Activated CD4-positive, alpha-beta T cell treated with anti-CD3 and anti-CD28 coated beads, Interleukin-2, amount 50 U/mL, for 16 hours (primary cell): ENCODE measurements around the gene CXCL10.
"Not testable (repeated sequence)": the region's sequence is repeated elsewhere in the genome, so short reads cannot be mapped to it uniquely, and the experiment has no call there.

Source experiments
- DNase-seq: peaks from one replicate; pipeline ENCODE4 v3.0.0-alpha.2; 2020

CXCL10 gene

GRCh38 chr4:76023389-76023788 lies at the start of gene CXCL10:
TSS of gene CXCL10 (minus strand) at chr4:76023497. CDS start at chr4:76023431, 66 bp downstream.
- peak; percentile 65 for DNase-seq

DNA sequence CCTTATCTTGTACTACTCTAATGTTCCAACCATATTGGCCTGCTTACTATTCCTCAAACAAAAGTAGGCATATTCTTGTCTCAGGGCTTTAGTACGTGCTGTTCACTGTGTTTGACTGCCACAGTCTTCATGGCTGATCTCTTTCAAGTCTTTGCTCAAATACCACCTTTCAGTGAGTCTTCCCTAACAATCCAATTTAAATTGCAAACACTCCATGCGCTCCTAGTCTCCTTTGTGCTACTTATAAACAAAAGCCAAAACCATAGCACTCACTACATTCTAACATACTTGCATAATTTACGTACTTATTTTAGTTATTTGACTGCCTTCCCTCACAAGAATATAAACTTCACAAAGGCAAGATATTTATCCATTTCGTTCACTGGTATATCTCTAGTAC lies 49.5 kb upstream of the CXCL10 start:
- no peak for DNase-seq

DNA sequence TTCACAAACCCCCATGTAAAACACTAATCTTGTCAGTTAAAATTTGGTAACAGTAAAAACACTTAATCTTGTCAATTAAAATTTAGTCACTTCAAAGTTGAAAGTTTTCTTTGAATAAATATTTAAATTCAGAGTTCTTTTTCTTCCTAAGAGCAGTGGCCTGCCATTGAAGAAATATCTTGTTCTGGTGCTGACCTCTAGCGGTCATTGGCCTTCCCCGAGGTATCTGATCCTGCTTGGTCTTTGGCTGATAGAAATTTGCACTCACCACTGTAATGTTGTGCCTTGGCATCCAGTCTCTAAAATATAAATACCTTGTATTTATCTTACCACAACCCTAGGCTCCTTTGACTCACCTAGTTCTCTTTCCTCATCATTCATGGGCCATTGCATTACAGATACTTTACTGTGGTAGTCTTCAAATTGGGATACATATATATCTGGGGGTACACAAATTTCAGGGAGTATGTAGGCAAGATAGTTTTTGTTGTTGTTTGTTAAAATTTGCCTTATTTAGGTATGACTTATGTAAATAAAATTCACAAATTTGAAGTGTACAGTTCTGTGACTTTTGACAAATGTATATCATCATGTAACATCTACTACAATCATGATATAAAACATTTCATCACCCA lies 44.5 kb upstream of the CXCL10 start:
- peak; percentile 85 for DNase-seq

GRCh38 chr4:76066546-76066945 lies 43.2 kb upstream of the CXCL10 start:
- no peak for DNase-seq

DNA sequence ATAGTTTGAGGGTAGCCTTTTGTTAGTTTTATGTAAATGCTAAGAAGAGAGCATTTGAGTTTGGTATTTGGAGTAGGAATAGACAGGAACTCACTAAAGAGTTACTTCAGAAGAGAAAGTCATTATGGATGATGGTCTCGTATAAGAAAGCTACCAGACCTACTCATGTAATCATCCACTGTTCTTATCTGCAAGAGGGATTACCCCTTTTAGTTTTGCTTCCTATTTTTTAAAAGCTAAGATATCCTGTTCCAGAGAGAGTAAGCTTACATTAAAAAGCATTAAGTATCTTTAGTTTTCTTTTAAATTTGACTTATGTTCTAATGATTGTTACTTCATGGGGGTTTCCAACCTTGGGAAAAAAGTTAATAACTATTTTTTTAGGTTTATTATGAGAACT lies 38.7 kb upstream of the CXCL10 start:
- DNase-seq, result no peak

DNA sequence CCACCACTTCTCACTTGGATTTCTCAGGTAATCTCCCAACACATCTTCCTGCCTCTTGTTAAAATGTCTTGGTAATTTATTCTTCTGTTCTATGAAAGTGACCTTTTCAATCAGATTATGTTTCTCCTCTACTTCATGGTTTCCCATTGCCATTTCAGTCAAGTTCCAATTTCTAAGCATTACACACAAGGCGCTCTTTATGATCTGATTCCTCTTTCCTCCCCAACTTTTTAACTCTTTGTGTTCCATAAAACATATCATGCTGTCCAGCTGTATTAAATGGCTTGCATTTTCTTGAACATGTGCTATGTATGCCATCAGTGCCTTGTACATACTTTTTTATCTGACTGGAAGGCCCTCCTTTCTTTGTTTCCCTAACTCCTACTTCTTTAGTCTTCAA lies 38.1 kb upstream of the CXCL10 start:
- no peak for DNase-seq

DNA sequence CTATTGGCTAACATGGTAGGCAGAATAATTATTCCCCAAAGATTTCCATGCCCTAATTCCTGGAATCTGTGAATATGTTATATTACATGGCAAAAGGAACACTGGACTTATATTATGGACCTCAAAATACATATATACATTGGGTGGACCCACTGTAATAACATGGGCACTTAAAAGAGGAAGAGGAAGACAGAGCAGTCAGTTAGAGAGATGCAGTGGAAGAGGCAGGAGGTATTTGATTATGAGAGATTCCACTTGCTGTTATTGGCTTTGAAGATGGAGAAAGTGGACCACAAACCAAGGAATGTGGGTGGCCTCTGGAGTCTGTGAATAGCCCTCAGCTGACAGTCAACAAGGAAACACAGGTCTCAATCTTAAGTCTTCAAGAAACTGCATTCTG lies 37.2 kb upstream of the CXCL10 start:
- no peak for DNase-seq

DNA sequence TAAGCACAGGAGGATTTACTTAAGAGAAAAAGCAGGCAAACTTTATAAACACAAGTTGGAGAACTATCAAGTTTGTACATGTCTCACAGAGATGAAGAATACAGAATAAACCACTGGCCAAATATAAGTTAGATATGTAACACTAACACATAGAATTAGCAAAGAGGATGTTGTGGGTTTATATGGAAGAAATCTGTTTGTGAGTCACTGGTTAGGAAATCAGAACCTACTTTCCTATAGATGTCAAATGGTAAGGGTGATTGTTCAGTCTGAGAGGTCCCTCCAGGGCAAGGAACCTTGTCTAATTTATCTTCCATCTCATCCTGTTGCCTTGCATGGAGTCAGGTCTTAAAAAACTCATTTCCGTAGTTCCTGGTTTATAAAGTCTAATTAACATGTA lies 36.5 kb upstream of the CXCL10 start:
- peak; percentile 85 for DNase-seq

DNA sequence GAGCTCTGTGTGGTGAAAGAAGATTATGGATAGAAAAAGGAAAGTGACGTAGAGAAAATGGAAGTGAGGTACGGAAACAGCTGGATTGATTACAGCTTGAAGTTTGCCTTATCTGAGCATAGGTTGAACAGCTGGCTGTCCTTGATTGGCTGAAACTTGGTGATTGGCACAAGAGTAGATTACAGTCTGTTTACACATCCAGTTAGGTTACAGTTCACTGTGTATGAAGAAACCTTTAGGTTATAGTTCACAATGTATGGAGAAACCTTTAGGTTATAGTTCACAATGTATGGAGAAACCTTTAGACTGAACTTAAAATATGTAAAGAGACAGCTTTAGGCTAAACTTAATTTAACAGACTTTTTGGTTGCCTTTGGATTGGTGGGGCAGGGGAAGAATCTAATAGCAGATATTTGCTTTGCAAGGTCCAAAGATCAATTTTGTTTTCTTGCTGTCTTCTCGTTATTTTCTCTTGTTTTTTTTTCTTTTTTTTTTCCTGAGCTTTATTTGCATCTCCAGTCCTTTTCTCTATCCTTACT lies 35.7 kb upstream of the CXCL10 start:
- DNase-seq, result peak; percentile 74

GRCh38 chr4:76058302-76058701 lies 35.0 kb upstream of the CXCL10 start:
- DNase-seq, result peak; percentile 88

DNA sequence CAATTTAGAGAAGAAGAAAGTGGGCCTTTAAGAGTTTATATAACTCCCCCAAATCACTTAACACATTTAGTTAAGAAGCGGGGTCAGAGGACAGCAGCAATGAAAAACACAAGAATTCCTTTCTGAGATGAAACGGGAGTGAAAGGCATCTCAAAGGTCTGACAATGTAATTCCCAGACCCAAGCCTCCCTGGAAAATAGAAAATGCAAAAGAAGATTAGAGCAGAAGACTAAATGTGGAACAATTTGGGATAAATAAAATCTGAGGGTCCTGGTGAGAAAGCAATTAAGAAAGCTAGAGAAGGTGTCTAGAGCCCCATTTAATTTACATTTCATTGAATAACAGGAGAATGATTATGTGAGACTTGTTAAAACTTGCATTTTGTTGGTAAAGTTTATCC lies 32.1 kb upstream of the CXCL10 start:
- DNase-seq, result no peak

DNA sequence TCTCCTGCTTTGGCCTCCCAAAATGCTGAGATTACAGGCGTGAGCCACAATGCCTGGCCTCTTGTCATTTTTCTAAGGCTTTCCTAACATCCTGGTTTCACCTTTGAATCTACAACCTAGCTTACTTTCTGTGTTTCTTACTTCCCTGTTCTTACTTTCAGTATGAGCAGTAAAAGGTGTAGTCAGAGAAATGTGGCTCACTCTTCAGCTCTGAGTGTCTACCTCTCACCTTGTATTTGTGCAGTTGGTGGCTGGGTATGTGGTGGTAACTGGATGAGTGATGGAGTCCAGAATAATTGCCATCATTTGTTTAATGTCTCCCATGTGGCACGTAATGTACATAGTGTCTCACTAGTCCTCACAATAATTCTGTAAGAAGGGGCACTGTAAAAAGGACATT lies 31.7 kb upstream of the CXCL10 start:
- DNase-seq, result peak; percentile 90

DNA sequence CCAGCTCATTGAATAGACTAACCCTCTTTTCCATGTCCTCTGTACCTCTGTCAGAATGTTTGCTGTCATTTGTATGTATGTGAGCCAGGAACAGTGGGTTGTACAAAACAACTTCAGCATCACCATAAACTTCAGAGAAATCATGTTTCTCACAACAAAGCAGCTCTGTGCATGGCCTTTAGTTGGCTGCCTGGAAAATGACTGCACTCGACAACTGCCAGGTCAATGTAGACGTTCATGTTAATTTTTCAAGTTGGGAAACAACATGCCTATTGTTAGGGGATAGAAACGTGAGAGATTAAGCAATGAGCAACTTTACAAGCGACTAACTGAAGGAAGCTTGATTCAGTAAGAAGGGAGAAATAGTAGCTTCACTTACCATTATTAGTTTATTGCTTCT lies 30.4 kb upstream of the CXCL10 start:
- no peak for DNase-seq

- DNase-seq, result not testable (repeated sequence)
Measured at GRCh38 chr4:76050560-76051050, 27.3 kb upstream of the CXCL10 start.

DNA sequence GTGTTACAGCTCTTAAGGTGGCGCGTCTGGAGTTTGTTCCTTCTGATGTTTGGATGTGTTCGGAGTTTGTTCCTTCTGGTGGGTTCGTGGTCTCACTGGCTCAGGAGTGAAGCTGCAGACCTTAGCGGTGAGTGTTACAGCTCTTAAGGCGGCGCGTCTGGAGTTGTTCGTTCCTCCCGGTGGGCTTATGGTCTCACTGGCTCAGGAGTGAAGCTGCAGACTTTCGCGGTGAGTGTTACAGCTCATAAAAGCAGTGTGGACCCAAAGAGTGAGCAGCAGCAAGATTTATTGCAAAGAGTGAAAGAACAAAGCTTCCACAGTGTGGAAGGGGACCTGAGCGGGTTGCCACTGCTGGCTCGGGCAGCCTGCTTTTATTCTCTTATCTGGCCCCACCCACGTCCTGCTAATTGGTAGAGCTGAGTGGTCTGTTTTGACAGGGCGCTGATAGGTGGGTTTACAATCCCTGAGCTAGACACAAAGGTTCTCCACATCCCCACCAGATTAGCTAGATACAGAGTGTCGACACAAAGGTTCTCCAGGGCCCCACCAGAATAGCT lies 26.6 kb upstream of the CXCL10 start:
- not testable (repeated sequence) for DNase-seq

- DNase-seq, result not testable (repeated sequence)
Measured at GRCh38 chr4:76044686-76045085, 21.4 kb upstream of the CXCL10 start.

GRCh38 chr4:76043306-76043705 lies 20.0 kb upstream of the CXCL10 start:
- not testable (repeated sequence) for DNase-seq

GRCh38 chr4:76042241-76042998 lies 19.1 kb upstream of the CXCL10 start:
- peak; percentile 68 for DNase-seq

DNA sequence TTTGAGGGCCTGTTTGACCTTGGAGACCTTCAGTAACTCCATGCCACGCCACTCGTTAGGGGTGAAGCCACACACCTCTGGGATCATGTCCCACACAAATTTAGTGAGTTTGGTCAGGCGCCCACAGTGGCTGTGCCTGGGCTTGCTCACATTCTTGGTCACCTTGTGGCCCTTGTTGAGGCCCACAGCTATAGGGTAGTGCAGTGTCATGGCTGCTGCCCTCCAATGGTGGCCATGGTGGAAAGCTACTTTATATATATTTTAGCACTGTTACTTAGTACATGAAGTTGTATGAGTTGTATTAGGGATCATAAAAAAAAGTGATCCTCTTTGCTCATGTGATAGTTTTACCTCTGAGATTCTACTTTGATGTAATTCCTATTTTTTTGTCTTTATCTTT lies 13.6 kb upstream of the CXCL10 start:
- no peak for DNase-seq

- no peak for DNase-seq
Measured at GRCh38 chr4:76035799-76036380, 12.6 kb upstream of the CXCL10 start, which contains the start of gene CXCL11. TSS of gene CXCL11 (minus strand) at chr4:76036070. CDS start at chr4:76035987, 83 bp downstream.

DNA sequence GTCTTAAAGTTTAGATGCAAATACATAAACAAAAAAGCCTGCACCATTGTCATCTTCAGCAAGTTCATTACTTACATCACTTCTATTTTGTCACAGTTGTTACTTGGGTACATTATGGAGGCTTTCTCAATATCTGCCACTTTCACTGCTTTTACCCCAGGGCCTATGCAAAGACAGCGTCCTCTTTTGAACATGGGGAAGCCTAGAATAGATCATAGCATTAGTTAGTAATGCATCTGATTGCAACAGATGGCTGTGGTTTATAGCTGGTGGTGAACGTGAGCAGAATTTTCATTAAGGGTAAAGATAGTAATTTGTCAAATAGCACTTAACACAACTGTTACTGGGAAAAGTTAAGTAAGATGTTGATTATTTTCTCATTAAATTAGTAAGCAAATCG lies 11.8 kb upstream of the CXCL10 start:
- DNase-seq, result no peak

GRCh38 chr4:76029300-76029699 lies 6.0 kb upstream of the CXCL10 start:
- DNase-seq, result no peak

- DNase-seq, result peak; percentile 30
Measured at GRCh38 chr4:76028350-76028765, 5.1 kb upstream of the CXCL10 start.
